HepG2 (cell line): ENCODE data around the gene PELI1. TPM values are rescaled to one million over a fixed set of nuclear protein-coding genes. Genes with fewer than 3 reads are reported as not detected.

ENCODE experiments used
- CENPBD1 ChIP-seq: sonication (generic); formaldehyde crosslinking; IDR thresholded peaks from 2 replicates; pipeline ENCODE4 v1.8.0; 2022; ENCODE audit warnings: missing genetic modification reagents, low read depth, mild to moderate bottlenecking, borderline replicate concordance
- CENPT ChIP-seq: sonication (generic); formaldehyde crosslinking; IDR thresholded peaks from 2 replicates; pipeline ENCODE4 v1.8.0; 2022; ENCODE audit warnings: low read depth, mild to moderate bottlenecking, moderate library complexity, missing genetic modification reagents
- DNMT3B ChIP-seq: conservative IDR thresholded peaks from 2 replicates; pipeline ENCODE4 v1.6.1; 2016; ENCODE audit warnings: missing biosample characterization, control low read depth
- E2F2 ChIP-seq: sonication (generic); formaldehyde crosslinking; IDR thresholded peaks from 2 replicates; pipeline ENCODE4 v1.4.0; 2020; ENCODE audit warnings: missing genetic modification reagents, borderline replicate concordance
- IKZF4 ChIP-seq: sonication (generic); formaldehyde crosslinking; IDR thresholded peaks from 2 replicates; pipeline ENCODE4 v1.5.1; 2020; ENCODE audit warnings: borderline replicate concordance, mild to moderate bottlenecking, low read depth, missing genetic modification reagents; ENCODE audit errors: not compliant biosample characterization
- JDP2 ChIP-seq: sonication (generic); formaldehyde crosslinking; IDR thresholded peaks from 2 replicates; pipeline ENCODE4 v1.8.1; 2022; ENCODE audit warnings: missing genetic modification reagents, borderline replicate concordance
- MED1 ChIP-seq: sonication (generic); formaldehyde crosslinking; IDR thresholded peaks from 2 replicates; pipeline ENCODE4 v1.4.0; 2020; ENCODE audit warnings: missing genetic modification reagents
- NCOR1 ChIP-seq: fragments of 200-600 bp; sonication (generic); IDR thresholded peaks from 2 replicates; pipeline ENCODE4 v1.7.0; 2017; ENCODE audit warnings: antibody characterized with exemption, low read length, borderline replicate concordance
- NFE2 ChIP-seq: sonication (generic); formaldehyde crosslinking; IDR thresholded peaks from 2 replicates; pipeline ENCODE4 v1.4.0; 2020; ENCODE audit warnings: missing genetic modification reagents
- NFIB ChIP-seq: sonication (generic); formaldehyde crosslinking; IDR thresholded peaks from 2 replicates; pipeline ENCODE4 v1.9.0; 2021; ENCODE audit warnings: missing genetic modification reagents, mild to moderate bottlenecking, borderline replicate concordance
- NFYC ChIP-seq: IDR thresholded peaks from 2 replicates; pipeline ENCODE4 v1.6.1; 2016; ENCODE audit warnings: missing genetic modification reagents, missing compliant biosample characterization
- ONECUT2 ChIP-seq: sonication (generic); formaldehyde crosslinking; IDR thresholded peaks from 2 replicates; pipeline ENCODE4 v1.4.0; 2020; ENCODE audit warnings: missing genetic modification reagents
- PTBP1 ChIP-seq: fragments of 200-400 bp; formaldehyde crosslinking; IDR thresholded peaks from 2 replicates; pipeline ENCODE4 v1.6.1; 2018; ENCODE audit warnings: low read length, low read depth; ENCODE audit not compliant: poor library complexity, severe bottlenecking
- SP5 ChIP-seq: IDR thresholded peaks from 2 replicates; pipeline ENCODE4 v1.6.1; 2016; ENCODE audit warnings: low read depth, borderline replicate concordance
- TCF7L2 ChIP-seq: IDR thresholded peaks from 2 replicates; pipeline ENCODE4 v1.6.1; 2011; ENCODE audit warnings: mild to moderate bottlenecking, low read depth, low read length, moderate library complexity
- ZBTB46 ChIP-seq: sonication (generic); formaldehyde crosslinking; IDR thresholded peaks from 2 replicates; pipeline ENCODE4 v1.4.0; 2020; ENCODE audit warnings: mild to moderate bottlenecking, missing genetic modification reagents, borderline replicate concordance
- ZNF225 ChIP-seq: sonication (generic); formaldehyde crosslinking; IDR thresholded peaks from 2 replicates; pipeline ENCODE4 v1.4.0; 2020; ENCODE audit warnings: mild to moderate bottlenecking, missing genetic modification reagents
- ZNF333 ChIP-seq: sonication (generic); formaldehyde crosslinking; IDR thresholded peaks from 2 replicates; pipeline ENCODE4 v1.4.0; 2020; ENCODE audit warnings: mild to moderate bottlenecking, missing genetic modification reagents, borderline replicate concordance
- ZNF512 ChIP-seq: sonication (generic); formaldehyde crosslinking; IDR thresholded peaks from 2 replicates; pipeline ENCODE4 v1.4.0; 2020; ENCODE audit warnings: mild to moderate bottlenecking, missing genetic modification reagents
- ZNF569 ChIP-seq: sonication (generic); formaldehyde crosslinking; IDR thresholded peaks from 2 replicates; pipeline ENCODE4 v1.5.0; 2020; ENCODE audit warnings: mild to moderate bottlenecking, missing genetic modification reagents, moderate library complexity, borderline replicate concordance
- ZNF7 ChIP-seq: IDR thresholded peaks from 2 replicates; pipeline ENCODE4 v1.6.1; 2016; ENCODE audit warnings: missing biosample characterization, missing genetic modification reagents
- ZNF75D ChIP-seq: sonication (generic); formaldehyde crosslinking; IDR thresholded peaks from 2 replicates; pipeline ENCODE4 v1.8.1; 2023; ENCODE audit warnings: missing genetic modification reagents, mild to moderate bottlenecking, borderline replicate concordance
- ZSCAN22 ChIP-seq: sonication (generic); formaldehyde crosslinking; IDR thresholded peaks from 2 replicates; pipeline ENCODE4 v1.4.0; 2020; ENCODE audit warnings: mild to moderate bottlenecking, missing genetic modification reagents
- ZSCAN29 ChIP-seq: sonication (generic); formaldehyde crosslinking; conservative IDR thresholded peaks from 2 replicates; pipeline ENCODE4 v1.4.0; 2020; ENCODE audit warnings: mild to moderate bottlenecking, missing genetic modification reagents
- polyA plus RNA-seq, 8 experiments: library from polyadenylated mRNA; depleted of rRNA in 3 of 8; stranded (reverse) in 7 of 8; unstranded in 1 of 8; fragments of >200 nt; fragmentation: Illumina TruSeq in 4 of 8; extraction: Trizol in 4 of 8; gene quantifications; 2 replicates each; pipeline versions ENCODE4 v1.2.1 to v1.2.3, GENCODE V29; 2011 to 2016; ENCODE audit warnings: low read depth in 4 of 8, missing spikeins in 1 of 8, mixed read lengths in 1 of 8; ENCODE audit not compliant: insufficient read depth in 1 of 8
- total RNA-seq, 5 experiments: library from RNA; depleted of rRNA; stranded (reverse); fragments of >200 nt; fragmentation: Illumina TruSeq; extraction: Trizol; gene quantifications; 2 replicates each; pipeline ENCODE4 v1.2.3, GENCODE V29; 2016; ENCODE audit warnings: low read depth in 1 of 5

The PELI1 gene
- total and polyA plus RNA-seq, 2 of the 13 experiments (the other 11 are each of a cell fraction or from before 2014, with no cell fraction given): 12.5 to 16.2 TPM

- TF ChIP-seq NFIB (no peak), ZNF569 (no peak), NFYC (CRISPR knock-in tag) (no peak), MED1 (no peak; the same call in 1 of the 2 replicates), ZNF333 (CRISPR knock-in tag) (no peak; the same call in 1 of the 2 replicates), DNMT3B (CRISPR knock-in tag) (no peak), CENPT (no peak), PTBP1 (peak; percentile 76), JDP2 (no peak; the same call in 1 of the 2 replicates), NCOR1 (no peak), ZSCAN22 (CRISPR knock-in tag) (no peak), ZNF75D (CRISPR knock-in tag) (no peak), SP5 (CRISPR knock-in tag) (peak; percentile 54; the same call in 1 of the 2 replicates), TCF7L2 (no peak), ZSCAN29 (CRISPR knock-in tag) (0 out of 2 replicates have a peak, but pooled peaks have one; percentile 50), CENPBD1 (CRISPR knock-in tag) (no peak), ZBTB46 (CRISPR knock-in tag) (no peak), ZNF7 (CRISPR knock-in tag) (no peak), ZNF512 (CRISPR knock-in tag) (0 out of 2 replicates have a peak, but pooled peaks have one; percentile 63), IKZF4 (peak; percentile 42), E2F2 (no peak), ZNF225 (CRISPR knock-in tag) (peak; percentile 62; the same call in 1 of the 2 replicates), NFE2 (no peak), ONECUT2 (CRISPR knock-in tag) (no peak)
These were observed at the start of gene PELI1 (continued) for GRCh38 chr2:64144057-64145013.
